Activated T-helper 1 cell treated with Interleukin-2 at 50 U/mL for 16 hours (primary cell): Measurements from ENCODE around the gene SLC10A4.
"Not testable (repeated sequence)": the region's sequence is repeated elsewhere in the genome, so short reads cannot be mapped to it uniquely, and the experiment has no call there.

Experiments used
- DNase-seq: peaks from one replicate; pipeline ENCODE4 v3.0.0-alpha.2; 2020; ENCODE audit warnings: low read depth

Gene SLC10A4, protein sequence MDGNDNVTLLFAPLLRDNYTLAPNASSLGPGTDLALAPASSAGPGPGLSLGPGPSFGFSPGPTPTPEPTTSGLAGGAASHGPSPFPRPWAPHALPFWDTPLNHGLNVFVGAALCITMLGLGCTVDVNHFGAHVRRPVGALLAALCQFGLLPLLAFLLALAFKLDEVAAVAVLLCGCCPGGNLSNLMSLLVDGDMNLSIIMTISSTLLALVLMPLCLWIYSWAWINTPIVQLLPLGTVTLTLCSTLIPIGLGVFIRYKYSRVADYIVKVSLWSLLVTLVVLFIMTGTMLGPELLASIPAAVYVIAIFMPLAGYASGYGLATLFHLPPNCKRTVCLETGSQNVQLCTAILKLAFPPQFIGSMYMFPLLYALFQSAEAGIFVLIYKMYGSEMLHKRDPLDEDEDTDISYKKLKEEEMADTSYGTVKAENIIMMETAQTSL

DNA sequence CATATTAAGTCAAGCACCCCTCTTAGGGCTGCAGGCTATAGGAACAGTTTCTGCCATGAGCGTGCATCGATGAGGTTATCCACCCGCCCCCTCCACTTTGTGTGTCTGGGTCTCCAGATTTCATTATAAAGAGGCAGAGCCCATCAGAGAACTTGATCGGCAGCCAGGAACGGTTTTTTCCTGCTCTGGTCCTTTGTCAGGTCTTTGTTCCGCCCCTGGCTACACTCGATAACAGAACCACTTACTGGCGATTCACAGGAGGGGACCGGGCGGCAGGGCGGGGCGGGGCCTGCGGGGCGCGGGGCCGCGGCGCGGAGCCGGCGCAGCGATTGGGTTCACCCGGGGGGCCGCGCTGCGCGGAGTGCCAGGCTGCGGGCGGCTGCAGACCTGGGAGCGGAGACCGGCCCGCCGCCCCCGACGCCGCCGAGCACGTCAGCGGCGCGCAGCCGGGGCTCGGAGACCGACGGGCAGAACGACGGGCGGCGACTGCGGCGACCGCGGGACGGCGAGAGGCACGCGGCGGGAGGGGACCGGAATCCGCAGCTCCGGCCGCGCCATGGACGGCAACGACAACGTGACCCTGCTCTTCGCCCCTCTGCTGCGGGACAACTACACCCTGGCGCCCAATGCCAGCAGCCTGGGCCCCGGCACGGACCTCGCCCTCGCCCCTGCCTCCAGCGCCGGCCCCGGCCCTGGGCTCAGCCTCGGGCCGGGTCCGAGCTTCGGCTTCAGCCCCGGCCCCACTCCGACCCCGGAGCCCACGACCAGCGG, at the start of gene SLC10A4:
TSS of gene SLC10A4 (plus strand) at position 338 of the 771 bp plus-strand sequence. CDS start at position 557, 219 bp downstream.
- DNase-seq, result no peak

DNA sequence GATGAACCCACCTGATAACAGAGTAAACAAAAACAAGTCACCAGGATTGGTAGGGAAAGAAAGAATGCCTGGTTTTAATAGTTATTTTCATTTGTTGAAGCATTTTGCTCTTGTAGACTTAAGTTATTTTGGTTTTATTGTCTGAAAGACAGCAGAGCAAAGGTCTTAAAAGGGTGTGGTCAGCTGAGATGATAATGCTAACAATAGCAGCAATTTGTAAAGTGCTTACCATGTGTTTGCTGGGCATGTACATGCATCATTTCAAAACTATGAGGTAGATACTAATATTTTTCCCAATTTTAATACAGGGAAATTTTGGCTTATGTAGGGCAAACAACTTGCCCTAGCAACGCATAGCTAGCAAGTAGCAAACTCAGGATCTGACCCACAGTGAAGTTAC, 46.8 kb upstream of the SLC10A4 start:
- no peak for DNase-seq

DNA sequence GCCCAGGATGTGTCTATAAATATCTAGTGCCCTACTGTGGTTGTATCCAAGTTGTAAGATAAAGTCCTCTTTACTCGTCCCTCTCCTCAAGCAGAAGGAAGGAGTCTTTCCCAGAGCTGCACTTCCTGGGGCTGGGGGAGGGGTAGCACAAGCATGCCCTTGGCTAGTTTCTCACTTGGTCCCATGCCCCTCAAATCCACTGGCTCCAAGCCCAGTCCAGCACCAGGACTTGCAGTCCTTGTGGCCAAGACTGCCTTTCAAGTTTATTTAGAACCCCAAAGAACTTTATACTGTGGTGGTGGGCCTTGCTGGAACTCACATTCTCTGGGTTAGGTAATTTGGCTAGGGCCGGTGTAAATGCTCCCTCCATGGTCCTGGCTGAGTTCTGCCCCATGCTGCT, 43.2 kb upstream of the SLC10A4 start:
- no peak for DNase-seq

DNA sequence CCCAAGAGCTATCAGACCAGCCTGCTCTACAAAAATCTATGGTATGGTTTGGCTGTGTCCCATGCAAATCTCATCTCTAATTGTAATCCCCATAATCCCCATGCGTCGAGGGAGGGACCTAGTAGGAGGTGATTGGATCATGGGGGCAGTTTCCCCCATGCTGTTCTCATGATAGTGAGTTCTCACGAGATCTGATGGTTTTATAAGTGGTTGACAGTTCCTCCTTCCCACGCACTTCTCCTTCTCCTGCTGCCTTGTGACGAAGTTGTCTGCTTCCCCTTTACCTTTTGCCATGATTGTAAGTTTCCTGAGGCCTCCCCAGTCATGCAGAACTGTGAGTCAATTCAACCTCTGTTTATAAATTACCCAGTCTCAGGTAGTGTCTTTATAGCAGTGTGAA, 42.2 kb upstream of the SLC10A4 start:
- not testable (repeated sequence) for DNase-seq

DNA sequence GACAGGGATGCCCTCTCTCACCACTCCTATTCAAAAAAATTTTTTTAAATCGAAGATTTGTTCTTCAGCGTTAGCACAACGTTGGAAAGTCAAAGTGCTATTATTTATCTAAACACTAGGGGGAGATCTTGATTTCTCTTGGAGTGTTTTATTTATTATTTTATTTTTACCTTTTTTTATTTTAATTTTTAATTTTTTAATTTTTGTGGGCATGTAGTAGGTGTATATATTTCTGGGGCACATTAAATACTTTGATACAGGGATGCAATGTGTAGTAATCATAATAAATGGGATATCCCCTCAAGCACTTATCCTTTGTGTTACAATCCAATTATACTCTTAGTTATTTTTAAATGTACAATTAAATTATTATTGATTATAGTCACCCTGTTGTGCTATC, 37.4 kb upstream of the SLC10A4 start:
- no peak for DNase-seq

DNA sequence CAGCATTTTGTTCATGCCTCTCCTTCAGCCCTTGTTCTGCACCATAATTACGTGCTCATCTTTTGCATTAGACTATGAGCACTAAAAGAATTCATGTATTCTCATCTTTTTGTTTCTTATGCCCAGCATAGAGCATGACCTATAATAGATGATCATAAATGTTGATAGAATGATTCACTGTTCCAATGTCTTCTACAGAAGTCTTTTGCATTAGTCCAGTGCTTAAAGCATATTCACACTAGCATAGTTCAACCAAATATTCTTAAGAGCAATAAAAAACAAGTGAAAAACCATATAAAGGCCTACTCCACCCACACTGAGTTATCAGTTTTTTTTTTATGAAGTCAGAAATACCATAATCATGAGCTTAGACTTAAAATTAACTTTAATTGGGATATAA, 36.5 kb upstream of the SLC10A4 start:
- DNase-seq, result no peak

DNA sequence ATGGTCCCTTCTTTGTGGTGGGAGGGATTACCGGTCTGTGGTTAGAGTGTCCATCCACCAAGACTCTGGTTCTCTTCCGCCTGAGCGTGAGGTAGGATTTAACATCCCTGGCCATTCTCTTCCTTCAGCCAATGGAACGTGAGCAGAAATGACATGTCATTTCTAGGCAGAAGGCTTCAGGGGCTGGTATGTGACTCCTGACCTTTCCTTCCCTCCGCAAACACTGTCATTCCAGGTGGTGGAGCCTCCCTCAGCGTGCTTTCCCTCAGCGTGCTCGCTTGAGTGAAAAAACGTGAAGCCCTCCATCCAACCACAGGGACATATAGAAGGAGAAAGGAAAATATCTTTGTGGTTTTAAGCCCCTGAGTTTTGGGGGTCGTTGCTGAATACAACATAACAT, 34.0 kb upstream of the SLC10A4 start:
- DNase-seq, result no peak

DNA sequence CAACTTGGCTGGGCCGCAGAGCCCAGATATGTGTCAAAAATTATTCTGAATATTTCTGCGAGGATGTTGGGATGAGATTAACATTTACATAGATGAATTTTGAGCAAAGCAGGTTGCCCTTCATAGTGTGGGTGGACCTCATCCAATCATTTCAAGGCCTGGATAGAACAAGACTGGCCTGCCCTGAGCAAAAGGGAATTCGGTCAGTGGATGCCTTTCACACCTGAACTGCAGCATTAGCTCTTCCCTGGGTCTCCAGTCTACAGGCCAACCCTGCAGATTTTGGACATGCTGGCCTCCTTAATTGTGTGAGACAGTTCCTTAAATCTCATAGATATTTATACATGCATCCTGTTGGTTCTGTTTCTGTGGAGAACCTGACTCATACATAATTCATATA, 32.4 kb upstream of the SLC10A4 start:
- no peak for DNase-seq

DNA sequence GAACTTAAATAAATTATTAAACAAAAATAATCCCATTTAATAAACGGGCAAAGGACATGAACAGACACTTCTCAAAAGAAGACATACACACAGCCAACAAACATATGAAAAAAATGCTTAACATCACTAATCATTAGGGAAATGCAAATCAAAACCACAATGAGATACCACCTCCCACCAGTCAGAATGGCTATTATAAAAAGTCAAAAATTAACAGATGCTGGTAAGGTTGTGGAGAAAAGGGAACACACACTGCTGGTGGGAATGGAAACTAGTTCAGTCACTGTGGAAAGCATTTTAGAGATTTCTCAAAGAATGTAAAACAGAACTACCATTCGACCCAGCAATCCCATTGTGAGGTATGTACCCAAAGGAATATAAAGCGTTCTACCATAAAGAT, 31.5 kb upstream of the SLC10A4 start:
- not testable (repeated sequence) for DNase-seq

DNA sequence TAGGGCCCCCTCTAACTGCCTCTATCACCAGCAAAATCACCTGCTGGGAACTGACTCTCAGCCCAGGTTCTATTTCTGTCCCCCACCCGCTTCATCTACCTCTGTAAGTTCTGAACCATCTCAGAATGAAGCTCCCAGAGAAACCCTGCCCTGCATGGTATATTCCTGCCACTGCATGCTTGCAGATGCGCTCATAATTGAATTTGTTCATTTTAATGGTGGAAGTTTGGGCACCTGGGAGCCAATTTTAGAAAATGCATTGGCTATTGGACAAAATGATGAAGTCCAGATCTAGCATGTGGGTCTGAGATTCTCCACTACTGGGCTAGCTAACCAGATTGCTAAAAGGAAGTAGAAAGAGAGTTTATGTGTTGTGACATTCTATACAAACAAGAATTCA, 28.6 kb upstream of the SLC10A4 start:
- no peak for DNase-seq

DNA sequence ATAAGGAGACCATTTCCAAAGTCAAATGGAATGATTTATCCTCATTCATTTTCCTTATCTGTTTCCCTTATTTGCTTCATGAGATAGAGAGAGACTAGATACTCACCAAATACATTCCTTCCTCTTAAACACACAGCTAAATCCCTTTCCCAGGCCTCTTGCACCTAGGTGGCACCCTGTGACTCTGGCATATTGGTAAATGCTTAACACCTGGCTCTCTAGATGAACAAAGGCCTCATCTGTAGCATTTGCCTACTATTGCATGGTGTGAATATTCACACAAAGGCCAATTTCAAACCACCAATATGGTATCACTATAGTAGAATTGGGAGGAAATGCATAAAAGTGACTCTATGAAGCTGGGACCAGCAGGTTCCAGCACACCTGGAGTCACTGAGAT, 22.1 kb upstream of the SLC10A4 start:
- no peak for DNase-seq

DNA sequence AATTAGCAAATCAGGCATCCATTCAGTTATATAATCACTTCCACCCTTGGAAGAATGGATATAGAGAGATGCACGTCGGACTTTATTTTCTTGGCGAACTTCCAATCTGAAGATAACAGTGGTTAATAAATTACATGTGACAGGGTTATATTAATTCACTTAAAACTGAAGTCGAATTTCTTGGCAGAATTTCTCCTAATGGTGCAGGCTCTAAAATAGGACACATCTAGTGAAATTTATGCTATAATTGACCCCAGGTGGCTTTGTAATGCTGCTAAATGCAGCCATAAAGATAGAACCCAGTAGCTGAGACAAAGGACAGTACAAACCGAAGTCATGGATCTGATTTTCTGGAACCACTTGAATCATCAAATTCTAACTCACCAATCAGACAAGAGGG, 20.8 kb upstream of the SLC10A4 start:
- no peak for DNase-seq

DNA sequence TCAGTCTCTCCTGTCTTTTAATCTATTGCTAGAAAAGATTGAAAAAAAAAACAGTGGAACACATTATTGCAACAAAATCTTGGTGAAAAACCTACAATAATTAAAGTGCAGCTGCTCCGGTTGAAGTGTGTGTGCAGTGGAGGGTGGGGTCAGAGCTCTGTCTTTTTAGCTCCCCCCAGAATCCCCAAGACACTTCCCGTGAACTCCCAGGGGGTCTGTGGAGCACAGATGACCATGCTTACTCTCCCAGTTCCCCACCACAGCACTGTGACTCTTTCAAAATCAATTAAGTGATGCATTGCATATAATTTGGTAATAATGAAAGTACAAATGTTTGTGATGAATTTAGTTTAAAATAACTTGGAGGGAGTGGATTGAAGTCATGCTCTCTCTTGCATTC, 15.7 kb upstream of the SLC10A4 start:
- DNase-seq, result no peak

DNA sequence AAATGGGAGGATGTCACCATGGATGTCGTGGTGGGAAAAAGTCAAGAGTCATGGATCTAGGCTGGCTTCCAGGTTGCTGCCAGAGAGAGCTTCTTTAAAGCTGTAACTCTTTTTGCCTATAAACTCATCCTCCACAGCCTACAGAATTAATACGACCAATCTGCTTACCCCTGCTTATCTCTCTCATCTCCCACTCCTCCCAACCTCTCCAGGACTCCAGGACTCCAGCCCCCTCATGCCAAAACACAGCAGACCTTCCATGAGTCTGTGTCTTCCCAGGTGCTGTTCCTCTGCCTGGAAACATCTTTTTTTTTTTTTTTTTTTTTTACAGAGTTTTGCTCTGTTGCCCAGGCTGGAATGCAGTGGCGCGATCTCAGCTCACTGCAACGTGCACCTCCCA, 15.3 kb upstream of the SLC10A4 start:
- no peak for DNase-seq

DNA sequence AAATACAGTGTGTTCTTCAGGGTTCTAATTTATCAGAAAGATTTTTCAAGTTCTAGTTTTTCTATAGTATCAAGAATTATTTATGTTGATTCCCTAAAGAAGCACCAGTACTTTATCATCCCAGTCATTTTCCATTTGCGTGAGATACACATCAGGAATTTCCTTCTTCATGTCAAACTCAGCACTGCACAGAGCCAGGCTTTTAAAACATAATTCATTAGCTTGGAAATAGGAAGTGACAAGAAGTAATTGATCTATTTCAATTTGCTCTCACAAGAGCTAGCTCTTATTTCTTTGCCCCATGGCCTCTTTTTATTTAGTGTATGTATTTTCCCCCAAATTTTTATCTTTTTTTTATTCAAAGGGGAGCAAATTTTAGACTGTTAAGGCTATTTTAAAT, 13.0 kb upstream of the SLC10A4 start:
- DNase-seq, result no peak

DNA sequence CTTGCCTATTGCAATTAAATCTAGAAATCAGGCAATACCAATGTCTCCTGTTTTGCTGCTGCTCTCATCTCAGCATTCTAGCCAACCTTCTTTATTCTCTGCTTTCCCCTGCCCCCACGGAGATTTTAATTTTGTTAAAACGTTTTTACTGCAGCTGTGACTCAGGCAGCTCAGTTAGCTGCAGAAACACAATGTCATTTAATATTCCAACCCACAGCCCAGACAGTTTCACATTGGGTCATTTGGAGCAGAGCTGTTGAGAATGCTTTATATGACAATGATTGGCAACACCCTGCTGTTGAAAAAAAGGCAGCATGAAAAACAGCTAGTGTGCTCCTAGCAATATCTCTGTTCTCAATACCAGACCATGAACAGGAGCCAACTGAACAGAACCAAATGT, 12.6 kb upstream of the SLC10A4 start:
- no peak for DNase-seq

DNA sequence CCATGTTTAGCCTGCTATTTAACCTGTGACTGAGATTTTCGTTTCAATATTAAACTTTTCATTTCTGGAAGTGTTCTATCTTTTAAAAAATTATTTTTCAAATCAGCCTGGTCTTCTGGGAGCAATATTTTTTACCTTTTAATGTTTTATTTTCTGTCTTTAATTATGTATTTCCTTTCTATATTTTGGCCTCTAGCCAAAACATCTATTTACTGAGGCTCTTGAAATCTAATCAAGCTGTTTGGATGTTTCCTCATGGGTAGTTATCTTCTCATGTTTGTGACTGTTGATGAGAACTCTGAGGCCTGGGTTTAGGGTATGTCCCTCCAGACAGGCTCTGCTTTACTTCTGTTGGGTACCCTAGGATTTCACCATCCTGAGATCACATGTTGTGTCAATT, 10.3 kb upstream of the SLC10A4 start:
- DNase-seq, result no peak

DNA sequence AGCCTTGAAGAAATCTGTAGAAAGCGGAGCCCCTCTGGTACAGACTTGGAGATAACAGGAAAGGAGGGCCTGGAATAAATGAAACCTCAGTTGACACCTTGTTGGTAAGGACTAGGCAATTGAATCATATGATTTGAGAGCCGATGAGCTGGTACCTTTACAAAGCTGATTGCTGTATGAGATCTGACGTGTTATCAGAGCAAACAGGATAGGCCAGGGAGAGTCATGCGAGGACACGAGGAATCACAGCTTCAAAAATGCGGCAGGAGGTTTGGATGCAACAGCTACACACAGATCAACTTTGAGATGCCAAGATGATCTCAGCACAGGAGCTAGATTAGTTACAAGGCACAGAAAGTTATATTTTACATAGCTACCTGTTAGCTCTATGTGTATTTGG, 7.4 kb upstream of the SLC10A4 start:
- no peak for DNase-seq

DNA sequence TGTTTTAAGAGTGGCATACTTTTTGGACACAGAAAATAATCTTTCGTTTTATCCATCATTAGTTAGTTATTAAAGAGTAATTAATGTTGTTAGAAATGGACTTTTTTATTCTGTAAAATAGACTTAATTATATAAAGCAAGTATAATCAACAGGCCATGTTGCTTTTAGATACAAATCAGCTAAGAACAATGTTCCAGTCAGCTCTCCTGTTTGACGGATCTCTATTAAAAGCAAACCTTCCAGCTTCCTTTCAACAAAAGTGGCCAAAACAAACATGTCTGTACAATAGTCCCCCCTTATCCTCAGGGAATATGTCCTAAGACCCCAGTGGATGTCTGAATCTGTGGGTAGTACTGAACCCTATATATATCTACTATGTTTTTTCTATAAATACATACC, 4.9 kb upstream of the SLC10A4 start:
- no peak for DNase-seq

DNA sequence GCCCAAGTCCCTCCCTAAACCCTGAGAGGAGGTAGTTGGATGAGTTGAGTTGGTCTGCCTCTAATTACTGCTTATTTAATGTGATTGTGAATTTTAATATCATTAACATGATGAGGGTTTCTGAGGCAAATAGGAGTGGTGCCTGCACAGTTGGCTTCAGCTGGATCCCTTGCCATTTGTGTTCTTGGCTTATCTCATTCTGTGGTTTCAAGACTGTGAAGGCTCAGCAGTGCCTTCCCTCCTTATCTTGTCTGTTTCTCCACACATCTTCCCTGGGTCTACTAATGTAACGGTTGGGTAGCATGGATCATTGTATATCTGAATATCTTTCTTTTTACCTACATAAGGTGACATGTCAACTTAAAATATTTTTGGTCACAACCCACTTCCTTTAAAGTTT, 1.6 kb upstream of the SLC10A4 start:
- DNase-seq, result no peak

DNA sequence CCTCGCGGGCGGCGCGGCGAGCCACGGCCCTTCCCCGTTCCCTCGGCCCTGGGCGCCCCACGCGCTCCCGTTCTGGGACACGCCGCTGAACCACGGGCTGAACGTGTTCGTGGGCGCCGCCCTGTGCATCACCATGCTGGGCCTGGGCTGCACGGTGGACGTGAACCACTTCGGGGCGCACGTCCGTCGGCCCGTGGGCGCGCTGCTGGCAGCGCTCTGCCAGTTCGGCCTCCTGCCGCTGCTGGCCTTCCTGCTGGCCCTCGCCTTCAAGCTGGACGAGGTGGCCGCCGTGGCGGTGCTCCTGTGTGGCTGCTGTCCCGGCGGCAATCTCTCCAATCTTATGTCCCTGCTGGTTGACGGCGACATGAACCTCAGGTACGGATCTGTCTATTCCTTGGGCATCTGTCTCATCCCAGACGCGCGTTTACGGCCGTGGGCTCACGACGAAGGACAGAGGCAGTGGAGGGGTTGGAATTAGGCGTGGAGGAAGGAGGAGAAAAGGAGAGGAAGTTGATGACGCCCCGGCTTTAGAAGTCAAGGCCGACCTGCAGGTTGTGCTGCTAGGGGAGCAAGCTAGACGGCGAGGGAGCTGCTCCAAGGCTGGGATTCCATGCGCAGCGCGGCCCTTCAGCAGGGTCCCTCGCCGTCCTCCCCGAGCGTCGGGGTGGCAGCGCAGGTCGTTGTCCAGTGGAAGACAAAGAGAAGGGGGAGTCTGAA, 792 bp downstream of the SLC10A4 start:
- no peak for DNase-seq

DNA sequence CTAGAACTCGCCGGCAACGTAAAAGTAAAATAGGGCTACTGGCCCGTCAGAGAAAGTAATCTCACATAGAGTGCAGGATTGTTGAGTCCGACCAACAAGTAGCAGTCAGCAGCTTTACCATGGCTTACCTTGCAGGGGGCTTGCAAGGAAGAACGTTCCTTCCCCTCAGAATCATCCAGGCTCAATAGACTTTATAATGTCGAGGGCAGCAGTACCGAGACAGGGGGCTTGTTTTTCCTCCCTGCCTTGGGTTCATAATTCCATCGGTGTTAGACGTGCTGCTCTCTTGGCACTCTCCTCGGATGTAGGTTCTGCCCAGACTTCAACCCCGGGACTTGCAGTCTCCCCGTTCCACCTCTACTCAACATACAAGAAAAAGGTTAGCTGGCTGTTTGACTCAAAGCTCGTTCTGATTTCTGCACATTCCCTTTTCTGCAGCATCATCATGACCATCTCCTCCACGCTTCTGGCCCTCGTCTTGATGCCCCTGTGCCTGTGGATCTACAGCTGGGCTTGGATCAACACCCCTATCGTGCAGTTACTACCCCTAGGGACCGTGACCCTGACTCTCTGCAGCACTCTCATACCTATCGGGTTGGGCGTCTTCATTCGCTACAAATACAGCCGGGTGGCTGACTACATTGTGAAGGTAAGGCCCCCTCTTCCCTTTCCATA, 1.5 kb downstream of the SLC10A4 start:
- no peak for DNase-seq
